EL (cell line): ENCODE data around the gene WDR5B.

Experiments used
- DNase-seq: peaks from one replicate; pipeline ENCODE4 v3.0.0-alpha.2; 2016

WDR5B gene

GRCh38 chr3:122365073-122365472 lies 50.8 kb downstream of the WDR5B start:
- no peak for DNase-seq

- DNase-seq, result no peak
These were observed 51.4 kb downstream of the WDR5B start for GRCh38 chr3:122364490-122364889.
